Esophagus squamous epithelium (tissue), 5 donors: Measurements from ENCODE around the gene SRPK1. TPM values are rescaled to one million over a fixed set of nuclear protein-coding genes. Genes with fewer than 3 reads are reported as not detected.

Source experiments
- DNase-seq: peaks from one replicate; lab custom pipeline; 2025; lab: John Stamatoyannopoulos, UW
- H3K27ac ChIP-seq, 4 donors: fragments of 200-600 bp; sonication (generic); one replicate each; pipeline ENCODE4 v1.5.1; 2016 to 2019; ENCODE audit warnings: mild to moderate bottlenecking in 1 of 4
- H3K27me3 ChIP-seq, 4 donors: fragments of 200-600 bp; sonication (generic); 1 replicate in 3 of 4; 2 replicates in 1 of 4; pipeline versions ENCODE4 v1.5.1 to v1.6.0; 2017 to 2021; ENCODE audit warnings: antibody characterized with exemption in 1 of 4
- H3K36me3 ChIP-seq, 3 donors: fragments of 200-600 bp; sonication (generic); one replicate each; pipeline ENCODE4 v1.5.1; 2016 to 2019
- H3K4me1 ChIP-seq, 3 donors: fragments of 200-600 bp; sonication (generic); one replicate each; pipeline ENCODE4 v1.5.1; 2017 to 2019
- H3K4me3 ChIP-seq, 4 donors: fragments of 200-600 bp; sonication (generic); 1 replicate in 3 of 4; 2 replicates in 1 of 4; pipeline ENCODE4 v1.5.1; 2016 to 2019; ENCODE audit warnings: mild to moderate bottlenecking in 2 of 4, moderate library complexity in 1 of 4
- H3K9me3 ChIP-seq, 3 donors: fragments of 200-600 bp; sonication (generic); one replicate each; pipeline ENCODE4 v1.5.1; 2016 to 2019
- POLR2A ChIP-seq, 4 donors: fragments of 450-650 bp; IDR thresholded peaks; one replicate each; pipeline ENCODE4 v1.6.1; 2017; ENCODE audit warnings: antibody characterized with exemption in 4 of 4, mild to moderate bottlenecking in 4 of 4, moderate library complexity in 3 of 4
- WGBS, 2 donors: methylation state at CpG; one replicate each; pipeline ENCODE4 v1.1.5; 2018; 5-methylcytosine and 5-hydroxymethylcytosine counted together
- intact Hi-C: fragments of 100-400 bp; cut with DNase I; formaldehyde crosslinking; loops from one replicate; pipeline ENCODE4 v1.15.0; 2022
- total RNA-seq, 4 donors: library from RNA; depleted of rRNA; stranded (reverse); fragments of >200 nt; gene quantifications; one replicate each; pipeline ENCODE4 v1.1.0, GENCODE V29; 2016
- TF ChIP-seq, protein P1 (sequence below), 6 experiments: fragments of 450-650 bp in 4 of 6; fragments of 200-600 bp in 2 of 6; sonication (generic) in 2 of 6; IDR thresholded peaks; one replicate each; pipeline ENCODE4 v1.5.1; 2016 to 2019; ENCODE audit warnings: antibody characterized with exemption in 6 of 6, mild to moderate bottlenecking in 4 of 6, moderate library complexity in 4 of 6
- donor health status: DM: yes; HTN: yes; CAD: no.

Gene SRPK1
- 100 to 1,000 TPM in 2 of 4 donors, 10 to 100 TPM in 2; 66.1 to 109 (median 86.5) TPM for total RNA-seq

GRCh38 chr6:35920793-35921732 is at the start of gene SRPK1:
TSS of gene SRPK1 (minus strand) at chr6:35921098. CDS start at chr6:35921056, 42 bp downstream.
- 0 to 1% methylated on average over 3 to 7 of the region's 69 CpGs for WGBS, 2 donors

GRCh38 chr6:35970181-35970580 is 49.3 kb upstream of the SRPK1 start:
- no peak for DNase-seq
- Histone ChIP-seq H3K27me3 (no peaks in the 10 kb centered on the region), H3K4me1 (peaks cover 0 to 13% (median 0%) of the 10 kb centered on the region in 3 donors), H3K9me3 (no peaks in the 10 kb centered on the region), H3K27ac (no peak overlapping the region), H3K36me3 (no peaks in the 10 kb centered on the region), H3K4me3 (no peak overlapping the region)
- TF ChIP-seq POLR2A (IDR thresholded peaks at IDR 0.05): no peak
- TF ChIP-seq, protein P1, sequence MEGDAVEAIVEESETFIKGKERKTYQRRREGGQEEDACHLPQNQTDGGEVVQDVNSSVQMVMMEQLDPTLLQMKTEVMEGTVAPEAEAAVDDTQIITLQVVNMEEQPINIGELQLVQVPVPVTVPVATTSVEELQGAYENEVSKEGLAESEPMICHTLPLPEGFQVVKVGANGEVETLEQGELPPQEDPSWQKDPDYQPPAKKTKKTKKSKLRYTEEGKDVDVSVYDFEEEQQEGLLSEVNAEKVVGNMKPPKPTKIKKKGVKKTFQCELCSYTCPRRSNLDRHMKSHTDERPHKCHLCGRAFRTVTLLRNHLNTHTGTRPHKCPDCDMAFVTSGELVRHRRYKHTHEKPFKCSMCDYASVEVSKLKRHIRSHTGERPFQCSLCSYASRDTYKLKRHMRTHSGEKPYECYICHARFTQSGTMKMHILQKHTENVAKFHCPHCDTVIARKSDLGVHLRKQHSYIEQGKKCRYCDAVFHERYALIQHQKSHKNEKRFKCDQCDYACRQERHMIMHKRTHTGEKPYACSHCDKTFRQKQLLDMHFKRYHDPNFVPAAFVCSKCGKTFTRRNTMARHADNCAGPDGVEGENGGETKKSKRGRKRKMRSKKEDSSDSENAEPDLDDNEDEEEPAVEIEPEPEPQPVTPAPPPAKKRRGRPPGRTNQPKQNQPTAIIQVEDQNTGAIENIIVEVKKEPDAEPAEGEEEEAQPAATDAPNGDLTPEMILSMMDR (IDR thresholded peaks at IDR 0.05): no peak
- intact Hi-C loops: no loop called here
- 64 to 72% methylated on average over 4 of the region's 4 CpGs for WGBS, 2 donors

More at GRCh38 chr6:35920793-35921732, at the start of gene SRPK1:
- peak; percentile 38 for DNase-seq
- Histone ChIP-seq H3K9me3 (no peaks in the 10 kb centered on the region), H3K27ac (peak within 1 kb of the TSS; percentile 85 to 96 (median 92)), H3K27me3 (no peaks in the 10 kb centered on the region), H3K36me3 (peaks cover 0 to 10% (median 0%) of the 10 kb centered on the region in 3 donors), H3K4me3 (peak within 1 kb of the TSS; percentile 68 to 95 (median 94)), H3K4me1 (peaks cover 12 to 61% (median 20%) of the 10 kb centered on the region in 3 donors)
- intact Hi-C loops: no loop called here
- TF ChIP-seq, protein P1 (IDR thresholded peaks at IDR 0.05): no peak
- TF ChIP-seq POLR2A (IDR thresholded peaks at IDR 0.05): peak in 3 of 4 donors; percentile 44 to 82 (median 59)

- DNase-seq: no peak
- intact Hi-C loops: no loop called here
- Histone ChIP-seq H3K9me3 (no peaks in the 10 kb centered on the region), H3K27ac (no peak overlapping the region), H3K27me3 (no peaks in the 10 kb centered on the region), H3K4me1 (peaks cover 0 to 13% (median 0%) of the 10 kb centered on the region in 3 donors), H3K36me3 (no peaks in the 10 kb centered on the region), H3K4me3 (no peak overlapping the region)
- TF ChIP-seq, protein P1 (IDR thresholded peaks at IDR 0.05): no peak
- TF ChIP-seq POLR2A (IDR thresholded peaks at IDR 0.05): no peak
Observed at GRCh38 chr6:35969646-35970045, 48.7 kb upstream of the SRPK1 start.

DNA sequence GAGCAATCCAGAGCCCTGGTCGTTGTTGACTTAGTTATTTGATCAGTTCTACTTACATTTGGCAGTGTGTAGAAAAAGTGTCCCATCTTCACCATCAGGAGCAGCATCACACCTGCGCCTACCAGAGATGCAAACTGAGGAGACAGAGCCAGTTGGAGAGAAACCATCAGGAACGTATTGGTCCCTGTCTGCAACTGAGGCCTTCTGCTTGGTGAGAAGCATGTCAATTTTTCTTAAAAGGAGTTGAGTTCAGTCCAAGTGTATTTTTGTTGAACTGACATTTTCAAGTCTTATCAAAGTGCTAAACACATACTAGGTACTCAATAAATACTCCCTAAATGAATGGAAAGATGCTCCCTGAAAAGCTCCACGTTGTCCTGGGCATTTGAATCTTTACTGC is 47.9 kb upstream of the SRPK1 start:
- intact Hi-C loops: no loop called here
- Histone ChIP-seq H3K9me3 (no peaks in the 10 kb centered on the region), H3K27me3 (no peaks in the 10 kb centered on the region), H3K4me1 (peaks cover 0 to 13% (median 0%) of the 10 kb centered on the region in 3 donors), H3K4me3 (no peak overlapping the region), H3K36me3 (no peaks in the 10 kb centered on the region), H3K27ac (no peak overlapping the region)
- TF ChIP-seq, protein P1 (IDR thresholded peaks at IDR 0.05): no peak
- no peak for TF ChIP-seq POLR2A (IDR thresholded peaks at IDR 0.05)
- no peak for DNase-seq
- WGBS, 2 donors: 65 to 92% methylated on average over 3 to 4 of the region's 4 CpGs
